Measurements from ENCODE around the gene GNAS-AS1.

- TF ChIP-seq CTCF (IDR thresholded peaks at IDR 0.05) (no peak), POLR2A (IDR thresholded peaks at IDR 0.05) (no peak), POLR2AphosphoS5 (IDR thresholded peaks at IDR 0.05) (no peak)
Measured at GRCh38 chr20:58891718-58892140, 41.0 kb upstream of the GNAS-AS1 start.
